ENCODE data around the gene PLXNC1.

DNA sequence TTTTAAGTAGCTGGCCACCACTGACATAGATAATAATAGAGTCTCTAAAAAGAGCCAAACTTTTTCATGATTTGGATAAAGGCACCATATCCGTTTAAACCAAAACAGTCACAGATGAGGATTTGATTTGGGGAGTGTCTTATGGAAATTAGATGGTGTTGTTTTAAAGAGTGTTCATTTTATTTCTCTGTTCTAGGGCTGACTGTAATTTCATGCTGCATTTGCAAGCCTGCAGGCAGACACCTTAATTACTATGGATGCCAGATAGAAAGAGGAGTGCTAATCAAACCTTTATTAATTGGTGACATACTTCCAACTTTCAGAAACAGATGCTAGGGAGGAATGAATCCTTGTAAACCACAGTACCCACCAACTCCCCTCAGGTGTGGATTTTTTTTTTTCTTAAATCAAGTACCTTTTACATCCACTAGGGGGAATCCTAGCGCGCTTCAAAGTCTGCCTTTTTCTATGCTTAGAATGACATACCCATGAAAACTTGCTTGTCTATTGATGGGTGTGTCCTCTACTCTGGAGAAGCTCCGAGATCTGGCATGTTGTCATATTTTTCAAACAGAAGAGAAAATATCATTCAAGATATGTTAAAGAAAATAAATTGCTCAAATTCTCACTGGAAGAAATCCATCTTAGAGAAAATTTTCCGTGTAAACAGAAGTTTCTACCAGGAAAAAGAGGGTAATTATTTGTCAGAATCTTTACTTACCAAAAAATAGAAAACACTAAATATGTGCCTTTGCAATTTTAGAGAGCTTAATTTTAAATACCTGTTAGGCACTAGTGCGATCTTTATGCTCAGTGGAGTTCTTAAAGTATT is 14.2 kb upstream of the PLXNC1 start:
- TF ChIP-seq, protein P1, sequence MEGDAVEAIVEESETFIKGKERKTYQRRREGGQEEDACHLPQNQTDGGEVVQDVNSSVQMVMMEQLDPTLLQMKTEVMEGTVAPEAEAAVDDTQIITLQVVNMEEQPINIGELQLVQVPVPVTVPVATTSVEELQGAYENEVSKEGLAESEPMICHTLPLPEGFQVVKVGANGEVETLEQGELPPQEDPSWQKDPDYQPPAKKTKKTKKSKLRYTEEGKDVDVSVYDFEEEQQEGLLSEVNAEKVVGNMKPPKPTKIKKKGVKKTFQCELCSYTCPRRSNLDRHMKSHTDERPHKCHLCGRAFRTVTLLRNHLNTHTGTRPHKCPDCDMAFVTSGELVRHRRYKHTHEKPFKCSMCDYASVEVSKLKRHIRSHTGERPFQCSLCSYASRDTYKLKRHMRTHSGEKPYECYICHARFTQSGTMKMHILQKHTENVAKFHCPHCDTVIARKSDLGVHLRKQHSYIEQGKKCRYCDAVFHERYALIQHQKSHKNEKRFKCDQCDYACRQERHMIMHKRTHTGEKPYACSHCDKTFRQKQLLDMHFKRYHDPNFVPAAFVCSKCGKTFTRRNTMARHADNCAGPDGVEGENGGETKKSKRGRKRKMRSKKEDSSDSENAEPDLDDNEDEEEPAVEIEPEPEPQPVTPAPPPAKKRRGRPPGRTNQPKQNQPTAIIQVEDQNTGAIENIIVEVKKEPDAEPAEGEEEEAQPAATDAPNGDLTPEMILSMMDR (IDR thresholded peaks at IDR 0.05) = peak; percentile 49 to 80 (median 71)
- no peak for TF ChIP-seq POLR2AphosphoS5 (IDR thresholded peaks at IDR 0.05)

Data from upper lobe of left lung (tissue), 4 donors.